ENCODE data around the gene PTPRG. TPM values are rescaled to one million over a fixed set of nuclear protein-coding genes. Genes with fewer than 3 reads are reported as not detected.

PTPRG gene
- total RNA-seq, 4 donors from 2014 or later = 51.9 to 56.8 (median 54.4) TPM

- TF ChIP-seq EP300 (IDR thresholded peaks at IDR 0.05) = no peak
- TF ChIP-seq POLR2AphosphoS5 (IDR thresholded peaks at IDR 0.05) = no peak
- TF ChIP-seq POLR2A (IDR thresholded peaks at IDR 0.05; ENCODE audit: low read depth) = no peak
- H3K4me3 ChIP-seq = no peak overlapping the region
- no peaks in the 10 kb centered on the region for H3K36me3 ChIP-seq
- no peak for DNase-seq (ENCODE audit: extremely low spot score)
- H3K27me3 ChIP-seq = no peaks in the 10 kb centered on the region
- H3K27ac ChIP-seq (replicated peaks in 1 of 4) = peak overlapping the region in 1 of 4 donors; percentile 9
- WGBS = 20% methylated on average over 2 of the region's 2 CpGs
- no peaks in the 10 kb centered on the region for H3K9me3 ChIP-seq
- H3K4me1 ChIP-seq = peaks cover 13 to 24% (median 18%) of the 10 kb centered on the region in 4 donors
- intact Hi-C loops (cut with DNase I) = no loop called here
These were observed 66.4 kb downstream of the PTPRG start for GRCh38 chr3:61627768-61628185.

DNA sequence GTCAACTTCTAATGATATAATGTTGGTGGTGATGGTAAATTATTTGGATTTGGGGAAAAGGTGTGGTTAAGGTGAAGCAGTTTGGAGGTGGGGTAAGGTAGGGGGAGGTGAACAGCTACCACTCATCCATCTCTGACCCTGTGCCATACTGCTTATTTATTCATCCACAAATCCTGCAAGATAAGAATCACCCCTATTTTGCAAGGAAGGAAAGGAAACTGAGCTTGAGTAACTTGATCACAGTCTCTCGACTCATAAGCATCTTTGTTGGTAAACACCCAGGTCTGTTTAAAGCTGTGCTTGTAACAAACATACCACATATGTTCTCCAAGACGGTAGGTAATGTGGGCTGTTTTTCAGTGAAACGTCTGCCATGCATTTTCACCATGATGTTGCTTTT is 67.3 kb downstream of the PTPRG start:
- TF ChIP-seq, protein P1, sequence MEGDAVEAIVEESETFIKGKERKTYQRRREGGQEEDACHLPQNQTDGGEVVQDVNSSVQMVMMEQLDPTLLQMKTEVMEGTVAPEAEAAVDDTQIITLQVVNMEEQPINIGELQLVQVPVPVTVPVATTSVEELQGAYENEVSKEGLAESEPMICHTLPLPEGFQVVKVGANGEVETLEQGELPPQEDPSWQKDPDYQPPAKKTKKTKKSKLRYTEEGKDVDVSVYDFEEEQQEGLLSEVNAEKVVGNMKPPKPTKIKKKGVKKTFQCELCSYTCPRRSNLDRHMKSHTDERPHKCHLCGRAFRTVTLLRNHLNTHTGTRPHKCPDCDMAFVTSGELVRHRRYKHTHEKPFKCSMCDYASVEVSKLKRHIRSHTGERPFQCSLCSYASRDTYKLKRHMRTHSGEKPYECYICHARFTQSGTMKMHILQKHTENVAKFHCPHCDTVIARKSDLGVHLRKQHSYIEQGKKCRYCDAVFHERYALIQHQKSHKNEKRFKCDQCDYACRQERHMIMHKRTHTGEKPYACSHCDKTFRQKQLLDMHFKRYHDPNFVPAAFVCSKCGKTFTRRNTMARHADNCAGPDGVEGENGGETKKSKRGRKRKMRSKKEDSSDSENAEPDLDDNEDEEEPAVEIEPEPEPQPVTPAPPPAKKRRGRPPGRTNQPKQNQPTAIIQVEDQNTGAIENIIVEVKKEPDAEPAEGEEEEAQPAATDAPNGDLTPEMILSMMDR (IDR thresholded peaks at IDR 0.05) = no peak
- TF ChIP-seq POLR2A (IDR thresholded peaks at IDR 0.05; ENCODE audit: low read depth) (no peak), EP300 (IDR thresholded peaks at IDR 0.05) (no peak), POLR2AphosphoS5 (IDR thresholded peaks at IDR 0.05) (no peak)
- H3K36me3 ChIP-seq = no peaks in the 10 kb centered on the region
- H3K9me3 ChIP-seq = no peaks in the 10 kb centered on the region
- no peaks in the 10 kb centered on the region for H3K27me3 ChIP-seq
- H3K27ac ChIP-seq (replicated peaks in 1 of 4) = no peak overlapping the region
- DNase-seq (ENCODE audit: extremely low spot score) = no peak
- H3K4me3 ChIP-seq = no peak overlapping the region
- H3K4me1 ChIP-seq = peaks cover 13 to 24% (median 18%) of the 10 kb centered on the region in 4 donors
- 94% methylated on average over 3 of the region's 3 CpGs for WGBS
- intact Hi-C loops (cut with DNase I) = no loop called here

DNA sequence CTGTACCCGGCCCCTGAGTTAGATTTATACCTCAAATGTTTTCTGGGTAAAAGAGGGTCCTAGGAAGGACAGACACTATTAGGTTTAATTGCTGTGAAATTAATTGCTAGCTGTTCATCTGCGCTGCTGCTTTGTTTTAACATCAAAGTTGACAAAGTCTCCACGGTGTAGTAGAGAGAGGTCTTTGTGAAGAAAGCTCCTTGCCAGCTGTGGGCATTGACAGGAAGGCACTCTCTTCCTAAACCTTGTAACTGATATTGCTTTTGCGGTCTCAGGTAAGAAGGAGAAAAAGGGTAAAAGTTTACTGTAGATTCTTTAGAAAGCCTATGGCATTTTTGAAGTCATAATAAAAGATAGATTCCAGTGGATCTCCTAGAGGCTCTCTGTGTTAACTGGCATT is 68.1 kb downstream of the PTPRG start:
- H3K9me3 ChIP-seq = no peaks in the 10 kb centered on the region
- H3K4me3 ChIP-seq = no peak overlapping the region
- WGBS = 88% methylated on average over 4 of the region's 4 CpGs
- H3K4me1 ChIP-seq = peaks cover 13 to 24% (median 18%) of the 10 kb centered on the region in 4 donors
- H3K36me3 ChIP-seq = no peaks in the 10 kb centered on the region
- H3K27ac ChIP-seq (replicated peaks in 1 of 4) = no peak overlapping the region
- H3K27me3 ChIP-seq = no peaks in the 10 kb centered on the region
- no peak for TF ChIP-seq POLR2AphosphoS5 (IDR thresholded peaks at IDR 0.05)
- TF ChIP-seq POLR2A (IDR thresholded peaks at IDR 0.05; ENCODE audit: low read depth) = no peak
- TF ChIP-seq, protein P1 (IDR thresholded peaks at IDR 0.05) = no peak
- TF ChIP-seq EP300 (IDR thresholded peaks at IDR 0.05) = no peak
- no peak for DNase-seq (ENCODE audit: extremely low spot score)
- intact Hi-C loops (cut with DNase I) = no loop called here

DNA sequence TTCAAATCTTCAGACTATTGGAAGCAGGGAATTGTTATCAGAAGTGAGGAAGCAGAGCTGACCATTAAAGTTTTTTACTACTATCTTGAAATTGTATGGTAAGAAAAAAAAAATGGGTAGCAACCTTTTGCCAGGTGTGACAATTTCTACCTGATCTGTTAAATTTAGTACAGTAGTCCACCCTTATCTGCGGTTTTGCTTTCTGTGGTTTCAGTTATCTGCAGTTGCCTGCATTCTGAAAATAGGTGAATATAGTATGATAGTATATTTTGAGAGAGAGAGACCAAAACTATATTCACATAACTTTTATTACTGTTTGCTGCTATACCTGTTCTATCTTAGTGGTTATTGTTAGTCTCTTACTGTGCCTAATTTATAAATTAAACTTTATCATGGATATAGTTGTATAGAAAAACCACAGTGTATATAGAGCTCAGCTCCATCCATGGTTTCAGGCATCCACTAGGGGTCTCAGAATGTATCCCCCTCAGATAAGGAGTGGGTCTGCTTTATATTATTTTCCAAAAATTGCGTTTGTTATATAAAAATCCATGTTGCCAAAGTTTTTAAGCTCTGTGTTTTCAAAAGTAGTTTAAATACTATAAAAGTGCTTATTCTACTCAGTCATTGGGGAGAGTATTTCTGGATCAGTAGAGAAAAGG is 69.9 kb downstream of the PTPRG start:
- DNase-seq (ENCODE audit: extremely low spot score) = no peak
- 93% methylated on average over 2 of the region's 2 CpGs for WGBS
- intact Hi-C loops (cut with DNase I) = no loop called here

GRCh38 chr3:61632568-61633175 is 71.3 kb downstream of the PTPRG start:
- intact Hi-C loops (cut with DNase I) = no loop called here
- no peaks in the 10 kb centered on the region for H3K27me3 ChIP-seq
- WGBS = 98% methylated on average over 2 of the region's 2 CpGs
- no peaks in the 10 kb centered on the region for H3K36me3 ChIP-seq
- no peaks in the 10 kb centered on the region for H3K9me3 ChIP-seq
- no peak overlapping the region for H3K4me3 ChIP-seq
- TF ChIP-seq EP300 (IDR thresholded peaks at IDR 0.05) (no peak), POLR2A (IDR thresholded peaks at IDR 0.05; ENCODE audit: low read depth) (no peak), POLR2AphosphoS5 (IDR thresholded peaks at IDR 0.05) (no peak)
- TF ChIP-seq, protein P1 (IDR thresholded peaks at IDR 0.05) = no peak
- no peak for DNase-seq (ENCODE audit: extremely low spot score)
- peaks cover 16 to 22% (median 19%) of the 10 kb centered on the region in 4 donors for H3K4me1 ChIP-seq
- no peak overlapping the region for H3K27ac ChIP-seq (replicated peaks in 1 of 4)

More for the DNA sequence above, 69.9 kb downstream of the PTPRG start:
- TF ChIP-seq POLR2AphosphoS5 (IDR thresholded peaks at IDR 0.05) (no peak), POLR2A (IDR thresholded peaks at IDR 0.05; ENCODE audit: low read depth) (no peak), EP300 (IDR thresholded peaks at IDR 0.05) (no peak)
- TF ChIP-seq, protein P1 (IDR thresholded peaks at IDR 0.05) = no peak
- Histone ChIP-seq H3K4me1 (peaks cover 16 to 23% (median 20%) of the 10 kb centered on the region in 4 donors), H3K27me3 (no peaks in the 10 kb centered on the region), H3K9me3 (no peaks in the 10 kb centered on the region), H3K4me3 (no peak overlapping the region), H3K36me3 (no peaks in the 10 kb centered on the region), H3K27ac (replicated peaks in 1 of 4) (no peak overlapping the region)

Data from esophagus muscularis mucosa (tissue), 4 donors.